Measurements from ENCODE around the gene BMP4. TPM values are rescaled to one million over a fixed set of nuclear protein-coding genes. Genes with fewer than 3 reads are reported as not detected.

BMP4 gene
- total and polyA plus RNA-seq, 2 of the 13 experiments (the other 11 are each of a cell fraction or from before 2014, with no cell fraction given), result 56.4 to 169 TPM

DNA sequence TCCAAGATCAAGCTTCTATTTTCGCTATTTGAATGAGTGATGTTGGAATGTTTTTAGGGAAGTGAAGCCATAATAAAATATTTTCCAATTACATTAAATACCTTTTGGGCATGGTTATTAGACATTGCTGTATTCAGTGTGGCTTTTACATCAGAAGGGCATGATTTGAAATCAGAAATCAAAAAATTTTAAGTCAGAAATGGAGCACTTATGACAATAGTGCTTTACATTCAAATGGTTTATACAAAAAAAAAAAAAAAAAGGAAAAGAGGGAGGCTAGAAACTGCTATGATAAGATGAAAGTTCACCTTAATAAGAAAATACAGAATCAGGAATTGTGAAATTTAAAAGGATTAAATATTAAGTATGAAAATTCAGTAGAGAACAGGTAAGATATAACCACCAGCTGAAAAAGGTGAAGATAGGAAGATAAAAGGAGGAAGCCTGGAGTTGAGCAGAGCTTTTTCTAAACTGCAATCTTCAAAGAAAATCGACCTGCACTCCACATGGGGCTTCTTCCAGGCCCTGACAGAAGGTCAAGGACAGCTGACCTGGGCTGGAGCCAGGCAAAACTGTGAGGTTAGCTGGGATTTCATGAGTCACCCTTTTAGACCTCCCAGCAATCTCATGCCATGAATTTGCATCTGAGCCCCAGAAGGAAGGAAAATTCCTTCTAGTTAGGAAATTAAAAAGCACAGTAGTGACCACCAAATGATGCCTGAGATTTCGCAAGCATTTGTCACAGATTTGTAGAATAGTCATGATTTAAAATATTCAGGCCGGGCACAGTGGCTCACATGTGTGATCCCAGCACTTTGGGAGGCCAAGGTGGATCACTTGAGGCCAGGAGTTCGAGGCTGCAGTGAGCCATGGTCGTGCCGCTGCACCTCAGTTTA is 23.4 kb upstream of the BMP4 start (continued):
- TF ChIP-seq SIN3A (IDR thresholded peaks at IDR 0.05; ENCODE audit: borderline replicate concordance, low read depth, low read length), result peak; percentile 51; the same call in 1 of the 2 replicates
- no peak; the same call in 1 of the 2 replicates for TF ChIP-seq ZNF232 (CRISPR knock-in tag; IDR thresholded peaks at IDR 0.05; ENCODE audit: borderline replicate concordance)
- peak; percentile 84; the same call in 1 of the 2 replicates for TF ChIP-seq SOX5 (CRISPR knock-in tag; IDR thresholded peaks at IDR 0.05; ENCODE audit: borderline replicate concordance)
- TF ChIP-seq SOX6 (IDR thresholded peaks at IDR 0.05), result no peak
- peak; percentile 85 for TF ChIP-seq SOX6 (CRISPR knock-in tag; IDR thresholded peaks at IDR 0.05)
- TF ChIP-seq, protein P1, sequence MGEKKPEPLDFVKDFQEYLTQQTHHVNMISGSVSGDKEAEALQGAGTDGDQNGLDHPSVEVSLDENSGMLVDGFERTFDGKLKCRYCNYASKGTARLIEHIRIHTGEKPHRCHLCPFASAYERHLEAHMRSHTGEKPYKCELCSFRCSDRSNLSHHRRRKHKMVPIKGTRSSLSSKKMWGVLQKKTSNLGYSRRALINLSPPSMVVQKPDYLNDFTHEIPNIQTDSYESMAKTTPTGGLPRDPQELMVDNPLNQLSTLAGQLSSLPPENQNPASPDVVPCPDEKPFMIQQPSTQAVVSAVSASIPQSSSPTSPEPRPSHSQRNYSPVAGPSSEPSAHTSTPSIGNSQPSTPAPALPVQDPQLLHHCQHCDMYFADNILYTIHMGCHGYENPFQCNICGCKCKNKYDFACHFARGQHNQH (CRISPR knock-in tag; IDR thresholded peaks at IDR 0.05), result peak; percentile 88
- TF ChIP-seq, protein P2, sequence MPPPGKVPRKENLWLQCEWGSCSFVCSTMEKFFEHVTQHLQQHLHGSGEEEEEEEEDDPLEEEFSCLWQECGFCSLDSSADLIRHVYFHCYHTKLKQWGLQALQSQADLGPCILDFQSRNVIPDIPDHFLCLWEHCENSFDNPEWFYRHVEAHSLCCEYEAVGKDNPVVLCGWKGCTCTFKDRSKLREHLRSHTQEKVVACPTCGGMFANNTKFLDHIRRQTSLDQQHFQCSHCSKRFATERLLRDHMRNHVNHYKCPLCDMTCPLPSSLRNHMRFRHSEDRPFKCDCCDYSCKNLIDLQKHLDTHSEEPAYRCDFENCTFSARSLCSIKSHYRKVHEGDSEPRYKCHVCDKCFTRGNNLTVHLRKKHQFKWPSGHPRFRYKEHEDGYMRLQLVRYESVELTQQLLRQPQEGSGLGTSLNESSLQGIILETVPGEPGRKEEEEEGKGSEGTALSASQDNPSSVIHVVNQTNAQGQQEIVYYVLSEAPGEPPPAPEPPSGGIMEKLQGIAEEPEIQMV (CRISPR knock-in tag; IDR thresholded peaks at IDR 0.05; ENCODE audit: low read depth), result no peak
- peak; percentile 30; the same call in 1 of the 2 replicates for TF ChIP-seq ZNF350 (CRISPR knock-in tag; IDR thresholded peaks at IDR 0.05; ENCODE audit: borderline replicate concordance, low read depth)
- TF ChIP-seq PTBP1 (IDR thresholded peaks at IDR 0.05; ENCODE audit: low read depth, low read length, poor library complexity, severe bottlenecking), result no peak
- TF ChIP-seq HMG20A (CRISPR knock-in tag; IDR thresholded peaks at IDR 0.05; ENCODE audit: borderline replicate concordance), result peak; percentile 95
- 0 out of 2 replicates have a peak, but pooled peaks have one; percentile 64 for TF ChIP-seq NFKBIZ (CRISPR knock-in tag; IDR thresholded peaks at IDR 0.05)
- no peak for TF ChIP-seq ARNT2 (CRISPR knock-in tag; IDR thresholded peaks at IDR 0.05; ENCODE audit: low read depth)
- TF ChIP-seq, protein P3, sequence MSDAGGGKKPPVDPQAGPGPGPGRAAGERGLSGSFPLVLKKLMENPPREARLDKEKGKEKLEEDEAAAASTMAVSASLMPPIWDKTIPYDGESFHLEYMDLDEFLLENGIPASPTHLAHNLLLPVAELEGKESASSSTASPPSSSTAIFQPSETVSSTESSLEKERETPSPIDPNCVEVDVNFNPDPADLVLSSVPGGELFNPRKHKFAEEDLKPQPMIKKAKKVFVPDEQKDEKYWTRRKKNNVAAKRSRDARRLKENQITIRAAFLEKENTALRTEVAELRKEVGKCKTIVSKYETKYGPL (CRISPR knock-in tag; IDR thresholded peaks at IDR 0.05), result no peak
- no peak for TF ChIP-seq MTA3 (CRISPR knock-in tag; IDR thresholded peaks at IDR 0.05)
- no peak for TF ChIP-seq NFYB (CRISPR knock-in tag; IDR thresholded peaks at IDR 0.05)
- no peak for TF ChIP-seq WIZ (CRISPR knock-in tag; IDR thresholded peaks at IDR 0.05)
- no peak for TF ChIP-seq SATB2 (CRISPR knock-in tag; IDR thresholded peaks at IDR 0.05)
- no peak for TF ChIP-seq ZNF564 (CRISPR knock-in tag; IDR thresholded peaks at IDR 0.05)
- peak; percentile 39; the same call in 1 of the 2 replicates for TF ChIP-seq ZNF205 (CRISPR knock-in tag; IDR thresholded peaks at IDR 0.05)
- TF ChIP-seq ZC3H13 (CRISPR knock-in tag; IDR thresholded peaks at IDR 0.05), result no peak
- TF ChIP-seq KDM4B (CRISPR knock-in tag; IDR thresholded peaks at IDR 0.05), result peak; percentile 15; the same call in 1 of the 2 replicates
- peak; percentile 62 for TF ChIP-seq ZNF12 (CRISPR knock-in tag; IDR thresholded peaks at IDR 0.05)
- TF ChIP-seq TSC22D2 (CRISPR knock-in tag; IDR thresholded peaks at IDR 0.05; ENCODE audit: borderline replicate concordance), result no peak
- no peak for TF ChIP-seq ZZZ3 (CRISPR knock-in tag; IDR thresholded peaks at IDR 0.05; ENCODE audit: borderline replicate concordance)
- no peak for TF ChIP-seq ZNF446 (CRISPR knock-in tag; IDR thresholded peaks at IDR 0.05)
- TF ChIP-seq FLYWCH1 (CRISPR knock-in tag; IDR thresholded peaks at IDR 0.05), result no peak
- no peak for TF ChIP-seq ZIK1 (CRISPR knock-in tag; IDR thresholded peaks at IDR 0.05; ENCODE audit: borderline replicate concordance, low read depth)
- peak; percentile 70 for TF ChIP-seq MIXL1 (CRISPR knock-in tag; IDR thresholded peaks at IDR 0.05)
- TF ChIP-seq KAT7 (CRISPR knock-in tag; IDR thresholded peaks at IDR 0.05; ENCODE audit: borderline replicate concordance), result 0 out of 2 replicates have a peak, but pooled peaks have one; percentile 24
- no peak for TF ChIP-seq KLF12 (CRISPR knock-in tag; IDR thresholded peaks at IDR 0.05; ENCODE audit: borderline replicate concordance)

All from HepG2 (cell line).